ENCODE results near the gene ESPNL.

Gene ESPNL

GRCh38 chr2:238099714-238100048 is 459 bp upstream of the ESPNL start:
- Mint-ChIP-seq H3K9me3 (no peaks in the 10 kb centered on the region), H3K4me3 (no peak overlapping the region), H3K27me3 (ENCODE audit: low read depth) (no peaks in the 10 kb centered on the region), H3K27ac (no peak overlapping the region), H3K4me1 (peaks cover 9% of the 10 kb centered on the region), H3K36me3 (ENCODE audit: low read depth) (no peaks in the 10 kb centered on the region)
- no peak for TF ChIP-seq CTCF (IDR thresholded peaks at IDR 0.05; ENCODE audit: unreplicated experiment in 3 of 3)

- no peak for TF ChIP-seq CTCF (IDR thresholded peaks at IDR 0.05; ENCODE audit: unreplicated experiment in 3 of 3)
- Mint-ChIP-seq H3K27ac (no peak overlapping the region), H3K36me3 (ENCODE audit: low read depth) (no peaks in the 10 kb centered on the region), H3K4me3 (no peak overlapping the region), H3K27me3 (ENCODE audit: low read depth) (no peaks in the 10 kb centered on the region), H3K9me3 (no peaks in the 10 kb centered on the region), H3K4me1 (peaks cover 9% of the 10 kb centered on the region)
These were observed 956 bp downstream of the ESPNL start for GRCh38 chr2:238100821-238101771.

GRCh38 chr2:238101891-238102841 is 2.0 kb downstream of the ESPNL start:
- no peaks in the 10 kb centered on the region for H3K36me3 Mint-ChIP-seq (ENCODE audit: low read depth)
- no peaks in the 10 kb centered on the region for H3K27me3 Mint-ChIP-seq (ENCODE audit: low read depth)
- H3K4me1 Mint-ChIP-seq: peaks cover 4% of the 10 kb centered on the region
- no peak overlapping the region for H3K4me3 Mint-ChIP-seq
- no peak overlapping the region for H3K27ac Mint-ChIP-seq
- TF ChIP-seq CTCF (IDR thresholded peaks at IDR 0.05; ENCODE audit: unreplicated experiment in 3 of 3): no peak
- no peaks in the 10 kb centered on the region for H3K9me3 Mint-ChIP-seq

GRCh38 chr2:238102865-238103264 is 2.7 kb downstream of the ESPNL start:
- H3K9me3 Mint-ChIP-seq: no peaks in the 10 kb centered on the region
- no peak overlapping the region for H3K27ac Mint-ChIP-seq
- no peak overlapping the region for H3K4me3 Mint-ChIP-seq
- no peaks in the 10 kb centered on the region for H3K36me3 Mint-ChIP-seq (ENCODE audit: low read depth)
- H3K27me3 Mint-ChIP-seq (ENCODE audit: low read depth): no peaks in the 10 kb centered on the region
- no peak for TF ChIP-seq CTCF (IDR thresholded peaks at IDR 0.05; ENCODE audit: unreplicated experiment in 3 of 3)
- H3K4me1 Mint-ChIP-seq: peaks cover 4% of the 10 kb centered on the region

- H3K4me1 Mint-ChIP-seq: peaks cover 12% of the 10 kb centered on the region
- TF ChIP-seq CTCF (IDR thresholded peaks at IDR 0.05; ENCODE audit: unreplicated experiment in 3 of 3): no peak
- H3K9me3 Mint-ChIP-seq: no peaks in the 10 kb centered on the region
- H3K27me3 Mint-ChIP-seq (ENCODE audit: low read depth): peaks cover 4% of the 10 kb centered on the region
- H3K36me3 Mint-ChIP-seq (ENCODE audit: low read depth): no peaks in the 10 kb centered on the region
- H3K4me3 Mint-ChIP-seq: no peak overlapping the region
- no peak overlapping the region for H3K27ac Mint-ChIP-seq
These were observed 3.5 kb downstream of the ESPNL start for GRCh38 chr2:238103465-238104225.

Data from nephron (organoid).